ENCODE data around the gene SMIM35. TPM values are rescaled to one million over a fixed set of nuclear protein-coding genes. Genes with fewer than 3 reads are reported as not detected.

The SMIM35 gene
- total RNA-seq, 2 experiments from 2014 or later, result 3.2 to 4.0 TPM

DNA sequence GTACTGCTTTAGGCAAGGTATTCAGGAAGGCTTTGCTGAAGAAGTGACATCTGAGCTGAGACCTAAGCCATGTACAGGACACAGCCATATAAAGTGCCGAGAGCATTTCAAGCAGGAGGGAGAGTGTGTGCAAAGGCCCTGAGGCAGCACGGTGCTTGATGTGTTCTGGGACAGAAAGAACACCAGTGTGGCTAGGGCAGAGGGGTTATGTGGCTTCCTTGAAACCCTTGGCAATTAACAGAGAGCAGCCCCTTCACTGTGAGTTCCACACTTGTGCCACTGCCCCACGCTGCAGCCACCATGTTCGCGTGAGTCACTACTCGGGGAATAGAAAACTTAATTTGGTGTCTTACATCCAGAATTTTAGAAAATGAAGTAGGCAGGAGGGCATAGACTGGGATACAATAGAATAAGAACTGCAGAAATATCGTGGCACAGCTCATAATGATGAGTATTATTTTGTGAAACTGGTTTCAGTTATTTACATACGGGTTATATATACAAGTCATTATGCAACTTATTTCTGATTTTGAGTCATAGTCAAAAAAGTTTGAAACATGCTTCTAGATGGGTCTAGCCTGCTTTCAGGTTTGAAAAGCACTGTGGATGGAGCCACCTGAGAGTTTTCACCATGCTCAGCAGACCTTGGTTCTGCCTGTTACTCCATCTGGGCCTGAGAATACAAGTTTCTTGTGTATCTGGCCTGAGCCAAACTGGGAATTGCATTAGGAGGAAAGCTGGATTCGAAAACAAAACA, 88.8 kb downstream of the SMIM35 start:
- H3K4me1 Mint-ChIP-seq, result peaks cover 99% of the 10 kb centered on the region
- DNase-seq, result peak; percentile 63
- peak overlapping the region; percentile 0 for H3K4me3 Mint-ChIP-seq
- peaks cover 81% of the 10 kb centered on the region for H3K36me3 Mint-ChIP-seq
- no peaks in the 10 kb centered on the region for H3K27me3 Mint-ChIP-seq
- CTCF ChIA-PET, result interaction anchor here (1.0 to 39.2 kb wide), 6 partner anchors 10 to 190 kb away, joined by 3 to 459 read pairs (median 22); partner anchors contain the start of gene IL10RA
- H3K27ac Mint-ChIP-seq, result peak overlapping the region; percentile 98
- no peak for ATAC-seq
- no peaks in the 10 kb centered on the region for H3K9me3 Mint-ChIP-seq (ENCODE audit: low read depth)

DNA sequence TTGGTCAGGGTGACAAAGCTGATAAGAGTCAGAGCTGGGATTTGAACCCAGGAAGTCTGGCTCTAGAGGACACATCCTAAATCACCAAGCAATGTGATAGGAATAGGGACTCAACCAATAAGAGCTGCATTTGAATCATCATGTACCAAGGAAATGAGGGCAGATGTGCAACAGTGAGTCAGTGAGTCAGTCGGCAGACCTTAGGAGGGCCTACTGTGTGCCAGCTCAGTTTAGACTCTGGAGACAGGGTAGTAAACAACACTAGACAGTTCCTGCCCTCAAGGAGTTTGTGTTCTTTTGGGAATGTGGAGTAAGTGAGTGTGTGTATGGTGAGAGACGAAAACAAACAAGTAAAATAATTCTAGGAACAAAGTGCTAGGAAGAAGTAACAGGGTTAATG, 89.4 kb downstream of the SMIM35 start:
- Mint-ChIP-seq H3K27me3 (no peaks in the 10 kb centered on the region), H3K4me3 (peak overlapping the region; percentile 0), H3K36me3 (peaks cover 87% of the 10 kb centered on the region), H3K27ac (peak overlapping the region; percentile 98), H3K9me3 (ENCODE audit: low read depth) (no peaks in the 10 kb centered on the region), H3K4me1 (peaks cover 99% of the 10 kb centered on the region)
- peak; percentile 48 for DNase-seq
- CTCF ChIA-PET, result interaction anchor here (0.5 to 39.2 kb wide), 8 partner anchors 10 to 182 kb away, joined by 3 to 459 read pairs (median 6); partner anchors contain the start of gene IL10RA
- no peak for ATAC-seq

DNA sequence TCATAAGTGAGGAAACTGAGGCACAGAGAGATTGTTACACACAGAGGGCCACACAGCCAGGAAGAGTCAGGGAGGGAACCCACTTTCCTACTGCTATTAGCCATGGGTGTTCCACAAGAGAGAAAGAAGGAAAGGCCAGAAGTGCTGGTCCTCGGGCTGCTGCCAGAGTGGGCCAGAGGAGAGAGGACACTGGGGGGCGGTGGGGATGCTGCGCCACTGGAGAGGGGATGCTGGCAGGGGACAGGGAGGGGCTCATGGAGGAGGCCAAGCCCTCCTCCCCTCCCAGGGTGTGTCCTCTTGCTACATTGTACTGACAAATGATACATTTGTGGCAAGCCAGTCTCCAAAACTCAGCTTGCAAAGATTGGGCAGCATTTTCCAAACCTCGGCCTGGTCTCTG, 90.7 kb downstream of the SMIM35 start:
- ATAC-seq (no peak), DNase-seq (no peak)
- peaks cover 97% of the 10 kb centered on the region for H3K4me1 Mint-ChIP-seq
- CTCF ChIA-PET, result interaction anchor here (1.4 to 39.2 kb wide), 6 partner anchors 9 to 60 kb away, joined by 3 to 459 read pairs (median 22); partner anchors contain the start of gene IL10RA
- no peaks in the 10 kb centered on the region for H3K27me3 Mint-ChIP-seq
- H3K27ac Mint-ChIP-seq, result peak overlapping the region; percentile 65
- no peak overlapping the region for H3K4me3 Mint-ChIP-seq
- H3K36me3 Mint-ChIP-seq, result peaks cover 92% of the 10 kb centered on the region
- H3K9me3 Mint-ChIP-seq (ENCODE audit: low read depth), result no peaks in the 10 kb centered on the region

DNA sequence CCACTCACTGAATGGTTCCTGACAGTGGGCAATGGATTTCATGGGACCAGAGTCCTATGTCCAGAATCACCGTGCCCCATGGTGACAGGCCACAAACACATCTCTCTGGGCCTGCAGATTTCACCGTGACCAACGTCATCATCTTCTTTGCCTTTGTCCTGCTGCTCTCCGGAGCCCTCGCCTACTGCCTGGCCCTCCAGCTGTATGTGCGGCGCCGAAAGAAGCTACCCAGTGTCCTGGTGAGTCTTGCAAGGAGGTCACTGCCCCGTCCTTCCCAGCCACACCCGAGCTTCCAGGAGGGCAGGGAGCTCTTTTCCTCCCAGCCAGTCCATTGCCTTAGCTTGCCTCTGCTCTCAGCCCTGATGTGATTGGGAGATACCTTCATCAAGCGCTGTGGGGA, 91.3 kb downstream of the SMIM35 start:
- CTCF ChIA-PET, result interaction anchor here (4.4 to 39.2 kb wide), 3 partner anchors 8 to 60 kb away, joined by 36 to 459 read pairs (median 346); partner anchors contain the start of gene IL10RA
- ATAC-seq, result no peak
- Mint-ChIP-seq H3K4me1 (peaks cover 94% of the 10 kb centered on the region), H3K4me3 (no peak overlapping the region), H3K36me3 (peaks cover 96% of the 10 kb centered on the region), H3K9me3 (ENCODE audit: low read depth) (no peaks in the 10 kb centered on the region), H3K27ac (peak overlapping the region; percentile 65), H3K27me3 (no peaks in the 10 kb centered on the region)
- no peak for DNase-seq

DNA sequence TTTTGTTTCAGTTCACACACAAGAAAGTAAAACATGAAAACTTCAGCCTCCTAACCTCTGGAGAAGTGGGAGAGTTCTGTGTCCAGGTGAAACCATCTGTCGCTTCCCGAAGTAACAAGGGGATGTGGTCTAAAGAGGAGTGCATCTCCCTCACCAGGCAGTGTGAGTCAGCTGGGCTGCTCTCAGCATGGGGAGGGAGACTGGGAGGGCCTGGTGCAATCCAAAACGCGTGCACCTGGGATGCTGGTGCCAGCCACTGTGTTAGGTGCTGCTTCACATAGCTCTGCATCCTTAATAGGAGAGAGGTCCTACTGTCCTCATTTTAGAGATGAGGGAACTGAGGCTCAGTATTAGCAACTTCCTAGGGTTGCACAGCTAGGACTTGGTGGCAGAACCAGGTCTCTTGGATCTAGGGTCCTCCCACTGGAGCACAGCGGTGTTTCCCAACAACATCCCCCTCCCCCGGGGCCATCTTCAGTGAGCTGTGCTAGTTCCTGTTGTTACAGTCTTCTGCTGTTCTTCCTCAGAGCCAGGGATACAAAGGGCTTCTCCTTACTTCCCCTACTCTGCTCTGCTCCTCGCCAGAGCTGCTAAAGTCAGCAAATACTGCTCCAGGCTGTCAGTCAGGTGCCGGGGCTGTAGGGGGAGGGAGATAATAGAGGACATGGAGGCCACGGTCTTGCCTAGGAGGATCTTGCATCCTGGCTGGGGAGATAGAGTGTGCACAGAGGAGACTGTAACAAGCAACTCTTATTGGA, 92.6 kb downstream of the SMIM35 start:
- Mint-ChIP-seq H3K9me3 (ENCODE audit: low read depth) (no peaks in the 10 kb centered on the region), H3K4me1 (peaks cover 94% of the 10 kb centered on the region), H3K36me3 (peaks cover 96% of the 10 kb centered on the region), H3K27me3 (no peaks in the 10 kb centered on the region), H3K27ac (peak overlapping the region; percentile 81), H3K4me3 (peak overlapping the region; percentile 16)
- ATAC-seq (no peak), DNase-seq (no peak)
- CTCF ChIA-PET, result interaction anchor here (0.8 to 39.2 kb wide), 6 partner anchors 8 to 177 kb away, joined by 3 to 459 read pairs (median 4); partner anchors contain the start of gene IL10RA

DNA sequence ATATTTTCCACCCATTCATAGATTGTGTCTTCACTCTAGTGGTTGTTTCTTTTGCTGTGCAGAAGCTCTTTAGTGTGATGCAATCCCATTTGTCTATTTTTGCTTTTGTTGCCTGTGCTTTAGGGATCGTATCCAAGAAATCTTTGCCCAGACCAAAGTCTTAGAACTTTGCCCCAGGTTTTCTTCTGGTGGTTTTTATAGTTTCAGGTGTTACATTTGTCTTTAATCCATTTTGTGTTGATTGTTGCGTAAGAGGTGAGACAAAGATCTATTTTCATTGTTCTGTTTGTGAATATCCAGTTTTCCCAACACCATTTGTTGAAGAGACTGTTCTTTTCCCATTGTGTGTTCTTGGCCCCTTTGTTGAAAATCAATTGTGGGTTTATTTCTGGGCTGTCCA, 94.1 kb downstream of the SMIM35 start:
- H3K27ac Mint-ChIP-seq, result peak overlapping the region; percentile 81
- no peak for DNase-seq
- no peaks in the 10 kb centered on the region for H3K27me3 Mint-ChIP-seq
- peaks cover 97% of the 10 kb centered on the region for H3K36me3 Mint-ChIP-seq
- H3K9me3 Mint-ChIP-seq (ENCODE audit: low read depth), result no peaks in the 10 kb centered on the region
- ATAC-seq, result no peak
- H3K4me1 Mint-ChIP-seq, result peaks cover 90% of the 10 kb centered on the region
- H3K4me3 Mint-ChIP-seq, result peak overlapping the region; percentile 96
- CTCF ChIA-PET, result interaction anchor here (27.0 to 39.2 kb wide), 2 partner anchors 44 to 63 kb away, joined by 346 to 459 read pairs; no protein-coding TSS in a partner anchor

DNA sequence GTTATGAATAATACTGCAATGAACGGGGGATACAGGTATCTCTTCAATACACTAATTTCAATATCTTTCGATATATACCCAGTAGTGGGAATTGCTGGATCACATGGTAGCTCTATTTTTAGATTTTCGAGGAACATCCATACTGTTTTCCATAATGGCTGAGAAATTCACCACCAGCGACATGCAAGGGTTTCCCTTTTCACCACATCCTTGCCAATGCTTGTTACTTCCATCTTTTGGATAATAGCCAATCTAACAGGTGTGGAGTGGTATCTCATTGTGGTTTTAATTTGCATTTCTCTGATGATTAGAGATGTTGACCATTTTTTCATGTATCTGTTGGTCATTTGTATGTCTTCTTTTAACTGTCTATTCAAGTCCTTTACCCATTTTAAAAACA, 94.6 kb downstream of the SMIM35 start:
- no peak for DNase-seq
- no peaks in the 10 kb centered on the region for H3K27me3 Mint-ChIP-seq
- peaks cover 97% of the 10 kb centered on the region for H3K36me3 Mint-ChIP-seq
- no peaks in the 10 kb centered on the region for H3K9me3 Mint-ChIP-seq (ENCODE audit: low read depth)
- ATAC-seq, result no peak
- CTCF ChIA-PET, result interaction anchor here (27.0 to 39.2 kb wide), 2 partner anchors 43 to 64 kb away, joined by 346 to 459 read pairs; no protein-coding TSS in a partner anchor
- peaks cover 89% of the 10 kb centered on the region for H3K4me1 Mint-ChIP-seq
- H3K4me3 Mint-ChIP-seq, result peak overlapping the region; percentile 96
- H3K27ac Mint-ChIP-seq, result peak overlapping the region; percentile 81

DNA sequence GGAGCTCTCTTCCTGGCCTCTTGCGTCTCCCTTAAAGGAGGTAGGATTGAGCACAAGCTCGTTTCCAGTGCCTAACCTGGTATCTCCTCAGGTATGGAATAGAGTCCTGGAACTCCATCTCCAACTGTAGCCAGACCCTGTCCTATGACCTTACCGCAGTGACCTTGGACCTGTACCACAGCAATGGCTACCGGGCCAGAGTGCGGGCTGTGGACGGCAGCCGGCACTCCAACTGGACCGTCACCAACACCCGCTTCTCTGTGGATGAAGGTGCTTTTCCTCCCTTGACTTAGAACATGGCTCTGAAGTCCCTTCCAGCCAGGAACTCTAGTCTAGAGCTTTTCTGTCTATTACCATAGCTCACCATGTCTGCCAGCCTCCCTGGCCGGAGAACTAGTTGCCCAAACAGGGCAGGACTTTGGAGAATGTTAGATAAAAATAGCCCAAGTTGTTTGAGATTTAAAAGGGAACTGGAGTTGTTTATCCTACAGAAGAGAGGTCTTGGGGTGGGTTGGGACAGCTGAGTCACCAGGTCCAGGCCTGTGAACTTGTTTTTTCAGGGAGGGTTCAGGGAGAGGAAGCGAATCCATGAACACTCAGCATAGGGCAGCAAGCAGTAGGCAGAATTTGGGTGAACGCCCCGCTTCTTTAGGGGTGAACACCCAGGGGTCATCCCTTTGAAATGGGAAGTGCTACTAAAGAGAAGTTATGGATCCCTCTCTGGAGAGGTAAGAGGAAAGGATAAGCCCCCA, 97.2 kb downstream of the SMIM35 start:
- no peaks in the 10 kb centered on the region for H3K27me3 Mint-ChIP-seq
- H3K27ac Mint-ChIP-seq, result peak overlapping the region; percentile 97
- peaks cover 75% of the 10 kb centered on the region for H3K4me1 Mint-ChIP-seq
- H3K9me3 Mint-ChIP-seq (ENCODE audit: low read depth), result no peaks in the 10 kb centered on the region
- CTCF ChIA-PET, result interaction anchor here (1.1 to 39.2 kb wide), 7 partner anchors 8 to 167 kb away, joined by 4 to 459 read pairs (median 36); no protein-coding TSS in a partner anchor
- DNase-seq (no peak), ATAC-seq (no peak)
- H3K4me3 Mint-ChIP-seq, result peak overlapping the region; percentile 96
- peaks cover 86% of the 10 kb centered on the region for H3K36me3 Mint-ChIP-seq

DNA sequence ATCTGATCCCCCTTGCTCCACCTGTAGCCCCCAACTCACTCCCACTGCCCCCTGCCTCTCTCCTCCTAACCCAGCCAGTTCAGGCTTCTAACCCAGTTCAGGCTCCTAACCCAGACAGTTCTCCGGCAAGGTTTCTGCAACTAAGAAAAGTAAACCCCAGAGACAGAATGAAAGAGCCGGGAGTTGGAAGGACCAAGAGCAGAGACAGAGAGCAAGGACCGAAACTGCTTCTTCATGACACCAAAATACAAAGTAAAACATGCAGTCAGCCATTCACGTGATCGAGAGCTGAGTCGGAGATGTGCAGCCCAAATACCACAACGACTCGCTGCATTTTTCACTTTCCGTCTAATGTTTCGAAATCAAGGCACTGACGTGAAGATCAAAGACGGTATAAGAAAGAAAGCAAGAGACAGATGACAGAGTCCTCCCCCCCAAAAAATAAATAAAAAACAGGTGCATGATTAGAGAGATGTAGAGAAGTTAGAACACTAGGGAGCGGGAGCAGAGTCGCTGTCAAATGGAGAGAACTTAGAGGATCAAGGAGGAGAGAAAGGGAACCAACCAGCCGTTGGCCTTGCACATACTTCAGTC, 99.7 kb downstream of the SMIM35 start:
- no peaks in the 10 kb centered on the region for H3K9me3 Mint-ChIP-seq (ENCODE audit: low read depth)
- CTCF ChIA-PET, result interaction anchor here (0.6 to 39.2 kb wide), 17 partner anchors 8 to 180 kb away, joined by 3 to 459 read pairs (median 4); no protein-coding TSS in a partner anchor
- peak; percentile 34 for ATAC-seq
- H3K4me3 Mint-ChIP-seq, result peak overlapping the region; percentile 96
- no peaks in the 10 kb centered on the region for H3K27me3 Mint-ChIP-seq
- peak overlapping the region; percentile 97 for H3K27ac Mint-ChIP-seq
- H3K4me1 Mint-ChIP-seq, result peaks cover 70% of the 10 kb centered on the region
- DNase-seq, result peak; percentile 84
- peaks cover 76% of the 10 kb centered on the region for H3K36me3 Mint-ChIP-seq

DNA sequence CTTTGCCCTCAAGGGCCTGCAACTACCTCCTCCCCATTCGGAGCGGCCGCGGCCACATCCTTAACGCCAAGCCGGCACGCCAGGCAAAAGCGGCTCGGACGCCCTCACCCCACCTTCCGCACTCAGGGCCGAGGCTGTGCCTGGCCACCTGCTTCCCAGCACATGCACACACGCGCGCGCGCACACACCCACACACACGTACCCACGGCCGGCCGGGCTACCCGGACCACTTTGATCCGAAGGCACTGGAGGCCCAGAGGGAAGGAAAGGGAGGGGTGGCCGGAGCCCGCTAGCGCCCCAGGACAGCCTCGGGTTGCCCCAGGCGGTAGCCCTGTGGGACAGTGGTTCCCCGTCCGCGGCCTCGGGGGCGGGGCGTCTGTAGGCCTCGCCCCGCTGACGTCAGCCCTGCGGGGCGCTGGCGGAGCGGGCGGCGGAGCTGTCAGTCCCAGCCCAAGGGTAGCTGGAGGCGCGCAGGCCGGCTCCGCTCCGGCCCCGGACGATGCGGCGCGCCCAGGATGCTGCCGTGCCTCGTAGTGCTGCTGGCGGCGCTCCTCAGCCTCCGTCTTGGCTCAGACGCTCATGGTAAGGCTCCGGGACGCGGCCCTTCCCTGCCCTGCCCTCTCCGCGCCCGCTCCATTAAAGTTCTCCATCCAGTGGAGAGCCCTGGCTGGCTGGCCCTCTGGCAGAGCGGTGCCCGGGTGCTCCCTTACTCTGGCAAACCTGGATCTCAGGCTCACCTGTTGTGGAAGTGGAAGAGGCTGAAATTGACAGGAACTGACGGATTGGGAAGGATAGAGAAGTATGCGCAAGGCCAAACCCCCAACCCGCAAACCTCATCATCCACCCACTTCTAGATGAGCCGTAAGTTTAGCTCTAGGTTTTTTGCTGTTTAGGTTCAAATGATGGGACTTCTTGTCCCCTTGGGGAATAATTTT, 100.5 kb downstream of the SMIM35 start, which contains the start of gene IL10RA:
IL10RA (plus strand) TSS at position 442 of the 935 bp plus-strand sequence; CDS start at position 516, 74 bp downstream.
- Mint-ChIP-seq H3K4me1 (peaks cover 70% of the 10 kb centered on the region), H3K9me3 (ENCODE audit: low read depth) (no peaks in the 10 kb centered on the region), H3K4me3 (peak within 1 kb of the TSS; percentile 96), H3K27ac (peak within 1 kb of the TSS; percentile 97), H3K27me3 (no peaks in the 10 kb centered on the region), H3K36me3 (peaks cover 73% of the 10 kb centered on the region)
- DNase-seq (peak; percentile 90), ATAC-seq (peak; percentile 91)
- CTCF ChIA-PET, result interaction anchor here (0.6 to 39.2 kb wide), 18 partner anchors 8 to 179 kb away, joined by 3 to 459 read pairs (median 4); no protein-coding TSS in a partner anchor

DNA sequence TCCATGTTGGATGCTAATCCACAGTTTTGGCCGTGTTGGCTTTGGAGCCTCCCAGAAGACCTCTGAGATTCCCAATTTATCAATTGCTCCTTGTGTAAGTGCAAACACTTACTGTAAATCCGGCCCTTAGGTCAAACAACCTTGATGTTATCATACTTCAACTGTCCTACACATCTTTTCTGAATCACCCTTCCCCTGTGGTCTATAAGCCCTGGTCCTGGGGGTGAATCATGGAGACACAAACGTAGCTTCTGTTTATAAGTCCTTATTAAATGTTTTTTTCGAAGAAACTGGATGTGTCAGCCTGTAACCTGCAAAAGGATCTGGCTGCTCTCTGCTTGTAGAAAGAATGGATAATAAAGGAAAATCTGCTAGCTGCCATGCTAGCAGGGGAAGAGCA, 102.3 kb downstream of the SMIM35 start:
- CTCF ChIA-PET, result interaction anchor here (5.1 to 39.2 kb wide), 5 partner anchors 10 to 71 kb away, joined by 32 to 459 read pairs (median 51); no protein-coding TSS in a partner anchor
- Mint-ChIP-seq H3K27me3 (no peaks in the 10 kb centered on the region), H3K4me1 (peaks cover 70% of the 10 kb centered on the region), H3K27ac (peak overlapping the region; percentile 97), H3K4me3 (peak overlapping the region; percentile 96), H3K36me3 (peaks cover 58% of the 10 kb centered on the region), H3K9me3 (ENCODE audit: low read depth) (no peaks in the 10 kb centered on the region)
- peak; percentile 41 for DNase-seq
- no peak for ATAC-seq
